Measurements from ENCODE around the gene ZNF177.

The ZNF177 gene

GRCh38 chr19:9407827-9408226 is 45.0 kb downstream of the ZNF177 start:
- TF ChIP-seq CTCF (IDR thresholded peaks at IDR 0.05; ENCODE audit: low read depth, low read length), result no peak
- in situ Hi-C loops (cut with HindIII; ENCODE audit: low sequenced_read_pairs), result no loop called here
- H3K4me3 ChIP-seq (ENCODE audit: low read depth, low read length), result no peak overlapping the region
- DNase-seq (ENCODE audit: low read depth, low spot score), result no peak

- H3K4me3 ChIP-seq (ENCODE audit: low read depth, low read length), result no peak overlapping the region
- in situ Hi-C loops (cut with HindIII; ENCODE audit: low sequenced_read_pairs), result no loop called here
- no peak for TF ChIP-seq CTCF (IDR thresholded peaks at IDR 0.05; ENCODE audit: low read depth, low read length)
- no peak for DNase-seq (ENCODE audit: low read depth, low spot score)
Measured at GRCh38 chr19:9413240-9413954, 50.6 kb downstream of the ZNF177 start.

GRCh38 chr19:9427941-9428340 is 65.1 kb downstream of the ZNF177 start:
- no peak for DNase-seq (ENCODE audit: low read depth, low spot score)
- H3K4me3 ChIP-seq (ENCODE audit: low read depth, low read length), result no peak overlapping the region
- no peak for TF ChIP-seq CTCF (IDR thresholded peaks at IDR 0.05; ENCODE audit: low read depth, low read length)
- in situ Hi-C loops (cut with HindIII; ENCODE audit: low sequenced_read_pairs), result no loop called here

GRCh38 chr19:9430444-9430843 is 67.6 kb downstream of the ZNF177 start:
- no peak for TF ChIP-seq CTCF (IDR thresholded peaks at IDR 0.05; ENCODE audit: low read depth, low read length)

GRCh38 chr19:9431475-9431874 is 68.7 kb downstream of the ZNF177 start:
- no peak overlapping the region for H3K4me3 ChIP-seq (ENCODE audit: low read depth, low read length)
- in situ Hi-C loops (cut with HindIII; ENCODE audit: low sequenced_read_pairs), result no loop called here
- peak; percentile 54 for TF ChIP-seq CTCF (IDR thresholded peaks at IDR 0.05; ENCODE audit: low read depth, low read length)
- peak; percentile 13 for DNase-seq (ENCODE audit: low read depth, low spot score)

More at GRCh38 chr19:9430444-9430843, 67.6 kb downstream of the ZNF177 start:
- no peak overlapping the region for H3K4me3 ChIP-seq (ENCODE audit: low read depth, low read length)
- DNase-seq (ENCODE audit: low read depth, low spot score), result no peak
- in situ Hi-C loops (cut with HindIII; ENCODE audit: low sequenced_read_pairs), result no loop called here

Data from astrocyte of the spinal cord (primary cell).